Uterus (tissue), 4 donors: ENCODE measurements around the gene FAM110D. TPM values are rescaled to one million over a fixed set of nuclear protein-coding genes. Genes with fewer than 3 reads are reported as not detected.
A peak's percentile ranks its signal among the peaks of the same experiment; 100 is the strongest.

Experiments used
- DNase-seq, 2 donors: peaks; one replicate each; pipeline ENCODE4 v3.0.0-alpha.2; 2019 to 2020
- H3K27ac ChIP-seq, 2 donors: fragments of 200-600 bp; sonication (generic); 1 replicate in 1 of 2; 2 replicates in 1 of 2; pipeline ENCODE4 v1.5.1; 2016 to 2018
- H3K27me3 ChIP-seq, 2 donors: fragments of 200-600 bp; sonication (generic); one replicate each; pipeline ENCODE4 v1.5.1; 2018 to 2019; ENCODE audit warnings: control low read depth in 1 of 2
- H3K36me3 ChIP-seq, 2 donors: fragments of 200-600 bp; sonication (generic); one replicate each; pipeline ENCODE4 v1.5.1; 2019; ENCODE audit warnings: control low read depth in 1 of 2
- H3K4me1 ChIP-seq, 2 donors: fragments of 200-600 bp; sonication (generic); one replicate each; pipeline ENCODE4 v1.5.1; 2018 to 2019; ENCODE audit warnings: control low read depth in 1 of 2
- H3K4me3 ChIP-seq, 2 donors: fragments of 200-600 bp; sonication (generic); 1 replicate in 1 of 2; 2 replicates in 1 of 2; pipeline ENCODE4 v1.5.1; 2018 to 2019; ENCODE audit warnings: mild to moderate bottlenecking in 1 of 2
- H3K9me3 ChIP-seq, 2 donors: fragments of 200-600 bp; sonication (generic); one replicate each; pipeline ENCODE4 v1.5.1; 2019; ENCODE audit warnings: control low read depth in 1 of 2
- CTCF ChIP-seq, 4 experiments: fragments of 200-600 bp in 2 of 4; fragments of 450-650 bp in 2 of 4; sonication (generic) in 2 of 4; IDR thresholded peaks; one replicate each; pipeline ENCODE4 v1.5.1; 2016 to 2019; ENCODE audit warnings: antibody characterized with exemption in 4 of 4, mild to moderate bottlenecking in 2 of 4, moderate library complexity in 1 of 4
- POLR2A ChIP-seq, 2 donors: fragments of 450-650 bp; IDR thresholded peaks; one replicate each; pipeline ENCODE4 v1.6.1; 2016; ENCODE audit warnings: antibody characterized with exemption in 2 of 2, mild to moderate bottlenecking in 1 of 2, moderate library complexity in 1 of 2
- intact Hi-C: fragments of 100-400 bp; cut with DNase I; formaldehyde crosslinking; loops from one replicate; pipeline ENCODE4 v1.15.1; 2023; ENCODE audit warnings: low total_unique reads
- total RNA-seq, 4 donors: library from RNA; depleted of rRNA in 3 of 4; stranded (reverse); fragments of >200 nt in 3 of 4; gene quantifications; one replicate each; pipeline versions ENCODE4 v1.1.0 to v1.2.4, GENCODE V29; 2014 to 2023
- donor health status: DM: yes; HTN: yes; CAD: no.

The FAM110D gene
- total RNA-seq, 4 donors from 2014 or later = 3.2 to 21.0 (median 14.0) TPM

GRCh38 chr1:26161415-26162219 is 2.7 kb downstream of the FAM110D start:
- TF ChIP-seq CTCF (IDR thresholded peaks at IDR 0.05) = peak in 2 of 4 experiments; percentile 22 to 32
- no peak for TF ChIP-seq POLR2A (IDR thresholded peaks at IDR 0.05)
- H3K27ac ChIP-seq = peak overlapping the region; percentile 33 to 51
- H3K4me1 ChIP-seq = peaks cover 0 to 7% of the 10 kb centered on the region in 2 donors
- peak in 1 of 2 donors; percentile 47 for DNase-seq
- no peaks in the 10 kb centered on the region for H3K36me3 ChIP-seq
- H3K4me3 ChIP-seq = peak overlapping the region; percentile 34 to 40
- intact Hi-C loops = loop anchor here (5.0 kb wide), 1 partner anchor 124 kb away; no protein-coding TSS in a partner anchor
- H3K27me3 ChIP-seq = no peaks in the 10 kb centered on the region
- H3K9me3 ChIP-seq = no peaks in the 10 kb centered on the region

- Histone ChIP-seq H3K4me1 (peaks cover 0 to 7% of the 10 kb centered on the region in 2 donors), H3K4me3 (peak overlapping the region; percentile 34 to 40), H3K27ac (peak overlapping the region in 1 of 2 donors; percentile 51), H3K27me3 (no peaks in the 10 kb centered on the region), H3K36me3 (no peaks in the 10 kb centered on the region), H3K9me3 (no peaks in the 10 kb centered on the region)
- DNase-seq = no peak
- intact Hi-C loops = loop anchor here (5.0 kb wide), 1 partner anchor 125 kb away; no protein-coding TSS in a partner anchor
- no peak for TF ChIP-seq POLR2A (IDR thresholded peaks at IDR 0.05)
- TF ChIP-seq CTCF (IDR thresholded peaks at IDR 0.05) = no peak
Observed at GRCh38 chr1:26162220-26162709, 3.4 kb downstream of the FAM110D start.

GRCh38 chr1:26163684-26164035 is 4.8 kb downstream of the FAM110D start:
- Histone ChIP-seq H3K4me3 (peak overlapping the region in 1 of 2 donors; percentile 34), H3K36me3 (no peaks in the 10 kb centered on the region), H3K9me3 (no peaks in the 10 kb centered on the region), H3K4me1 (peaks cover 0 to 7% of the 10 kb centered on the region in 2 donors), H3K27me3 (no peaks in the 10 kb centered on the region), H3K27ac (peak overlapping the region; percentile 60 to 77)
- DNase-seq = no peak
- TF ChIP-seq POLR2A (IDR thresholded peaks at IDR 0.05) = no peak
- TF ChIP-seq CTCF (IDR thresholded peaks at IDR 0.05) = no peak
- intact Hi-C loops = loop anchor here (5.0 kb wide), 1 partner anchor 126 kb away; no protein-coding TSS in a partner anchor

- intact Hi-C loops = loop anchor here (5.0 kb wide), 1 partner anchor 127 kb away; no protein-coding TSS in a partner anchor
- Histone ChIP-seq H3K4me1 (peaks cover 0 to 7% of the 10 kb centered on the region in 2 donors), H3K27ac (peak overlapping the region; percentile 60 to 77), H3K9me3 (no peaks in the 10 kb centered on the region), H3K27me3 (no peaks in the 10 kb centered on the region), H3K36me3 (no peaks in the 10 kb centered on the region), H3K4me3 (peak overlapping the region; percentile 20 to 34)
- TF ChIP-seq CTCF (IDR thresholded peaks at IDR 0.05) = peak; percentile 30 to 82 (median 74)
- TF ChIP-seq POLR2A (IDR thresholded peaks at IDR 0.05) = peak in 1 of 2 donors; percentile 20
- DNase-seq = peak in 1 of 2 donors; percentile 37
Observed at GRCh38 chr1:26164036-26164860, 5.4 kb downstream of the FAM110D start.
